ENCODE results near the gene TCF7.

GRCh38 chr5:134151723-134152122 is 37.2 kb downstream of the TCF7 start:
- TF ChIP-seq EZH2phosphoT487 (IDR thresholded peaks at IDR 0.05; ENCODE audit: borderline replicate concordance, low read depth, low read length), result no peak
- TF ChIP-seq, protein P1, sequence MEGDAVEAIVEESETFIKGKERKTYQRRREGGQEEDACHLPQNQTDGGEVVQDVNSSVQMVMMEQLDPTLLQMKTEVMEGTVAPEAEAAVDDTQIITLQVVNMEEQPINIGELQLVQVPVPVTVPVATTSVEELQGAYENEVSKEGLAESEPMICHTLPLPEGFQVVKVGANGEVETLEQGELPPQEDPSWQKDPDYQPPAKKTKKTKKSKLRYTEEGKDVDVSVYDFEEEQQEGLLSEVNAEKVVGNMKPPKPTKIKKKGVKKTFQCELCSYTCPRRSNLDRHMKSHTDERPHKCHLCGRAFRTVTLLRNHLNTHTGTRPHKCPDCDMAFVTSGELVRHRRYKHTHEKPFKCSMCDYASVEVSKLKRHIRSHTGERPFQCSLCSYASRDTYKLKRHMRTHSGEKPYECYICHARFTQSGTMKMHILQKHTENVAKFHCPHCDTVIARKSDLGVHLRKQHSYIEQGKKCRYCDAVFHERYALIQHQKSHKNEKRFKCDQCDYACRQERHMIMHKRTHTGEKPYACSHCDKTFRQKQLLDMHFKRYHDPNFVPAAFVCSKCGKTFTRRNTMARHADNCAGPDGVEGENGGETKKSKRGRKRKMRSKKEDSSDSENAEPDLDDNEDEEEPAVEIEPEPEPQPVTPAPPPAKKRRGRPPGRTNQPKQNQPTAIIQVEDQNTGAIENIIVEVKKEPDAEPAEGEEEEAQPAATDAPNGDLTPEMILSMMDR (conservative IDR thresholded peaks at IDR 0.05; ENCODE audit: low read length), result no peak

Data from OCI-LY7 (cell line).